Non-pigmented ciliary epithelial cell (primary cell): ENCODE results near the gene LRP6.

Source experiments
- DNase-seq: peaks from one replicate; pipeline ENCODE4 v3.0.0-alpha.2; 2010; ENCODE audit warnings: low read depth

Gene LRP6

DNA sequence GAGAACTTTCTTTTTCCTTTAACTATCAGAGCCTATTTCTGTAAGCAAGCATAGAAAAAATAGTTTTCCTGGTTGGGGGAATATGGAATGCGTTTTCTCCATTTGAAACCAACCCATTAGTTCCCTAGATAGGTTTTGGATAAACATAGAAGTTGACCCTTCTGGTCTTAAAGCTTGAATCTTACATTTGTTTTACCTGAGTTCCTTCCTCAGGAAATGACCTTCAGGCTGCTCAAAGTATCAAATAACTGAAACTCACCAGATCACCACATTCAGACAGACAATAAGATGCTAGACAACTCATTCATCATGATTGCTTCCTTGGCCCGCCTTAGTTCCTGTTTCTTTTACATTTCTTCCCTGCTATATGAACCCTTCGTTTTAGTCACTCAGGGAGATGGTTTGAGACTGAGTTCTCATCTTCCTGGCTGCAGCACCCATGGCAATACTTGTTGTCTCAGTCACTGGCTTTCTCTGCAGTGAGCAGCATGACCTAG is 52.2 kb downstream of the LRP6 start:
- peak; percentile 38 for DNase-seq

DNA sequence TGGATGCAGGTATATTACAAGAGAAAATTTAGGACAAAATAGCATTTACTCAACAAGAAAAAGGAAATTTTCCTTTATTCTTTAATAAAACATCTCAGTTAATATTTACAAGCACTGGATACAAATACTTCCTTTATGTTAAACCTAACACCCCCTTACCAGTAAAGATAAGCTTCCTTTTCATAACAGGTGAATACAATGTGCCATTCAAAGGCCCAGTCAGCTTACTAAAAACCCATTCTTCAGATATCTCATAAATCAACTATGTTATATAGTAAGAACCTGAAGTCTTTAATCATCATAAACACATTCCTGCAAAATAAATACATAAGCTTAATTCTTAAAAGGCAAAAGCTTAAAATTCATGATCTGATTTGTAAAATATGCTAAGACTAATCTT is 52.6 kb downstream of the LRP6 start:
- no peak for DNase-seq

GRCh38 chr12:12212769-12213168 is 54.1 kb downstream of the LRP6 start:
- DNase-seq = no peak

DNA sequence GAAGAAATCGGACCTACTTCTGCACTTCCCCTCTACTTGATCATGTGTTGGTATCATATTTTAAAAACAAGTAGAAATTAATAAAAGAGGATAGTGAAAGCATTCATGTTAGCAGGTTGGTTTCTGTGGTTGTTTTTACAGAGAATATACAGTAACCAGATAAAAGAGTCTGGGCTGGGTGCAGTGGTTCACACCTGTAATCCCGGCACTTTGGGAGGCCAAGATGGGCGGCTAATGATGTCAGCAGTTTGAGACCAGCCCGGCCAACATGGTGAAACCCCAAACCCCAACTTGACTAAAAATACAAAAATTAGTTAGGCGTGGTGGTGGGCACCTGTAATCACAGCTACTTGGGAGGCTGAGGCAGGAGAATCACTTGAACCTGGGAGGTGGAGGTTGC is 55.9 kb downstream of the LRP6 start:
- DNase-seq = no peak

DNA sequence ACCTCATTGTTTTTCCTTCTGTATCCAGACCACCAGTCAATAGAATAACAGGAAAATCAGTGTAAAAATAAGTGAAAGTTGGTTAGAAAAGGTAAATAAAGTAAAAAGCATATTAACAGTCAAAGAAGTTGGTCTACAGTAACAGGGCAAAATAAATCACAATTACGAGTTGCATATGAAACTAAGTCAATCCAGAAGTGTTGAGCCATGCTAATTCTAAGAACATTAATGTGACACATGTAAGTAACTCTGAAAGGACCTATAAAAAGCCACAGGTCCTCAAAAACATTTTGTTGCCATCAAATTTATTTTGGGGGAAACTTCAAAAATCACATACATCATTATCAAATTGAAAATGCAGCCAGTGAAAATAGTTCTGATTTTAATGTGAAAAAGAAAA is 56.4 kb downstream of the LRP6 start:
- DNase-seq = no peak

DNA sequence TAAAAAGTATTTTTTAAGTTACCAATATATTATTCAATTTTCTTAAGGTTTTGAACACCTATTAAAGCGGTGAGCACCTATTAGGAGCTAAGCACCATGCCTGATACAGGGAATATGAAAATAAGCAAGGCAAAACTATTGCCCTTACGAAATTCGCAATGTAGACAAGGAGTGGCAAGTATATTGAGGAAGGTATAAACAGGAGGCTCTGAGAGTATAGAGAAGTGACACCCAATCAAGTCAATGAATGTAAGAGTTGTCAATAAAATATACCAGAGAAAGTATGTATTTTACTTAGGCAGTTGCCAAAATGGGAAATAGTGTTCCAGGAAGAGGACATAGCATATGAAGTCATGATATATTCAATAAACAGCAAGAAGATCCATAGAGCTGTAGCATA is 57.2 kb downstream of the LRP6 start:
- no peak for DNase-seq

GRCh38 chr12:12209043-12209442 is 57.8 kb downstream of the LRP6 start:
- DNase-seq = no peak

GRCh38 chr12:12207746-12208145 is 59.1 kb downstream of the LRP6 start:
- no peak for DNase-seq

DNA sequence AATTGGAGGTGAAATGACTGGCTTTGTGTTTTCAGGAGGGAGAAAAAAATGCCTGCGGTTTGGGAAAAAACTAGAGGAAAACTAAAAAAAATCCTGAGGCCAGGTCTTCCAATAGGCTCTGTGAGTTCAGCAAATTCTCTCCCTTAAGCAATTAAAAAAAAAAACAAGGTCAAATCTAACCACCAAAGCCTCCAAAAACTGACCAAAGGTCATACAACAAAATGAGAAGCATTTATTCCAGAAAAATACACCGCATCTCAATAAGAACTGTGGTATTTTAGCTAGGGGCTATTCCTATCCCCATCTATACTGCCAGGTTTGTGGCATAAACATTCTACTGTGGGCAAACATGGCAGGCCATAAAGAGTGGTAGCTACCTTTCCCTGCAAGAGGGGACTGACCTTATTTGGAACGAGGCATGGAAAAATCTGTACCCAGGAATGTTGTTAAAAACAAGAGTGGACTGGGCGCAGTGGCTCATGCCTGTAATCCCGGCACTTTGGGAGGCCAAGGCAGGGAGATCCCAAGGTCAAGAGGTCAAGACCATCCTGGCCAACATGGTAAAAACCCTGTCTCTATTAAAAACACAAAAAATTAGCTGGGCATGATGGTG is 60.0 kb downstream of the LRP6 start:
- DNase-seq = no peak

DNA sequence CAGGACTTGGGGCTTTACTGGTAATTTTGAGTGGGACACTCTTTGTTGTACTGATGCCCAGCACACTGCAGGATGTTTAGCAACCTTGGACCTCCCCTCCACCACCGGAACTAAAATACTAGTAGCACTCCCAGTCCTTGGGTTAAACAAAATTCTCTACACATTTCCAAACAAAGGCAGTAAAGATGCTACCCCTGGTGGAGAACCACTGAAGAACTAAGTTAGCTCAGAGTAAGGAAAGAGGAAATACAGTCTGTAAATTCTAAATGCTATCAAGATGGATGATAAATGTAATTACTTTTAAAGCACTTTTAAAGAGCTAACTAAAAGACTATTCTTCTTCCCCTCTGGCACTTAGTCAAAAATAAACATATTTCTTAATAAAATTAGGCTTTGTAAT is 64.1 kb downstream of the LRP6 start:
- DNase-seq = no peak

GRCh38 chr12:12202105-12202504 is 64.7 kb downstream of the LRP6 start:
- no peak for DNase-seq

DNA sequence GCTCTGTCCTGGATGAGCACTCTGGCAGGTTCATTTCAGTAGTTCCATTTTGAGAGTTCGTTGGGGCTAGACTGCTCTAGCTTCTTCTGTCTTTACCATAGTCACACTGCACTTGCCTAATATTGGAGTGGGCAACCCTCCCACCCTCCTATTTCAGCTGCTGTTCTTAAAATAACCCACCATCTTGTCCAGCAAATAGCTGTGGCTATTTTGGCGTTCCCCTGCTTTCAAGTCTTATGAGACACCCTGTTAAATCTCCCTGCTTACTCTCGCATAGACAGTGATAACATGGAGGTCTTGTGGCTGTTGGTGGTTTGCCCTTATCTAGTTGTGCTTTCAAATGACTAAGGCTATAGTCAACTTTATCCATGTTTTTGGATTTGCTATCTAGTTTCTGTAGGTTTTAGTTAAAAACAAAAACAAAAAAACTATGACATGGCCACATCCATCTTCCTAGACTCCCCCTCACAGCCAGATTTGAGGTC is 65.5 kb downstream of the LRP6 start:
- DNase-seq = no peak

- no peak for DNase-seq
These were observed 66.5 kb downstream of the LRP6 start for GRCh38 chr12:12200363-12200762.

DNA sequence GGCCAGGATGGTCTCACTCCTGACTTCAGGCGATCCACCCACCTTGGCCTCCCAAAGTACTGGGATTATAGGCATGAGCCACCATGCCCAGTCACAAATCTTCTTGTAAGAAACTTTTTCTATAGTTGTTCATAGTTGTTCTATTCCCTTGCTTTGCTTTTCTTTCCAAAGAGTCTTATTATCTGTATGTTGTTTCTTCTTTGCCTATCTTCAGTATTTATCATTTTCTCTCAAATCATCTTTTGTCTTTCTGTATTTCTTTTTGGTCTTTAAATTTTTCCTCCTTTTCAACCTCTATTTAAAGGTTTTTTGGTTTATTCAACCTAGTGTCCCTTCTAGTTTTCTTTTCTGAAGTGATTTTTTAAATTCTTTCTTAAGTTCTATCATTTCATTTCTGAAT is 68.7 kb downstream of the LRP6 start:
- DNase-seq = no peak

- DNase-seq = no peak
These were observed 69.7 kb downstream of the LRP6 start for GRCh38 chr12:12197128-12197527.

- DNase-seq = no peak
These were observed 71.3 kb downstream of the LRP6 start for GRCh38 chr12:12195516-12195915.

DNA sequence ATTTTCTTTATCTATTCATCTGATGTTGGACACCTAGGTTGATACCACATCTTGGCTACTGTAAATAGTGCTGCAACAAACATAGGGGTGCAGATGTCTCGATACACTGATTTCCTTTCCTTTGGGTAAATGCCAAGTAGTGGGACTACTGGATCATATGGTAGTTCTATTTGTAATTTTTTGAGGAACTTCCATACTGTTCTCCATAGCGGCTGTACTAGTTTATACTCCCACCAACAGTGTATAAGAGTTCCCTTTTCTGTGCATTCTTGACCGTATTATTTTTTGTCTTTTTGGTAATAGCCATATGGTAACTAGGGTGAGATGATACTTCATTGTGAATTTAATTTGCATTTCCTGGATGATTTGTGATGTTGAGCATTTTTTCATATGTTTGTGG is 71.8 kb downstream of the LRP6 start:
- DNase-seq = no peak

GRCh38 chr12:12194206-12194605 is 72.6 kb downstream of the LRP6 start:
- no peak for DNase-seq

DNA sequence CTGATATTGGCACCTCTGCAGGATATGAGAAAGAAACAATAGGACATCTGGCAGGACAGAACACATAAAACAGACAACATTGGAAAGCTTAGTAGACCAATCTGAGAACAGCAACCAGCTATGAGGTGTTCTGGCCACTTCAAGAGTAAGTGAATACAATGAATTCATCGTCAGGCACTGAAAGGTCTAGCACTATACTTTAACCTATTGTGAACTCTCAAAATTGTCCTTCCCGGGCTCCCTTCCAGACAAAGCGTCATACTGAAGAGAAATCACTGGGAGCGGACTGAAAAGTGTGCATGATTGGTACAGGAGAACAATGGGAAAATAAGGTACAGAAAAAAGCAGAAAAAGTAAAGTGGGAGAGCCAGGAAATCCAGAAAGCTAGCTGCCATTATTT is 75.8 kb downstream of the LRP6 start:
- no peak for DNase-seq

DNA sequence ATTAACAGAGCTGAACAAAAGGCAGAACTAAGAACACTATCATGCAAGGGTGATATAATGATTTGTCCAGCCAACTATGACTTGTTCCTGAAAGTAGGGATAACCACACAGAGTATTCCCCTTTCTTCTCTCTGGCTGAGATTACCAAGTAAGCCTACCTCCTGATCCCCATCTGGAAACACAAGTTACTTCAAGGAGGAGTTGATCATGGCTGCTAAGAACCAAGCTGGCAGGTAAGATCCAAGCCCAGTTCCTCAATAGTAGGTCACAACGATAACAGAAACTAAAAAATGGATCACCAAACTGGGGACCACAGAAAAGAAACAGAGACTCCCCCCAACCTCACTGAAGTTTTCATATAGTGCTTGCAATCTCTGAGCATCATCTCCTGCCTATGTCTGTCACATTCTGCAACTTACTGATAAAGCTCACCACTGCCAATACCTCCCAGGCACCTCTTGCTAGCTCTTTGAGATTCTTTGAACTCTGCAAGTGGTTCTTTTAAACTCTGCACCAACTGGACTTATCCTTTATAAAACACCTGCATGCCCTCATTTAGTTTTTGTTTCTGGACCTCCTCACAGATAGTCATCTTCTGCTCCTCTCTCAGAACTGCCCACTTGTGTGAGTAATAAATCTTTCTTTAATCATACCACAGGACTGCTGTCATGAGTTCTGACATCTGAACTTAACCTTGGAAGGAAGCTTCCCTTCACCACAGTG is 76.6 kb downstream of the LRP6 start:
- no peak for DNase-seq

DNA sequence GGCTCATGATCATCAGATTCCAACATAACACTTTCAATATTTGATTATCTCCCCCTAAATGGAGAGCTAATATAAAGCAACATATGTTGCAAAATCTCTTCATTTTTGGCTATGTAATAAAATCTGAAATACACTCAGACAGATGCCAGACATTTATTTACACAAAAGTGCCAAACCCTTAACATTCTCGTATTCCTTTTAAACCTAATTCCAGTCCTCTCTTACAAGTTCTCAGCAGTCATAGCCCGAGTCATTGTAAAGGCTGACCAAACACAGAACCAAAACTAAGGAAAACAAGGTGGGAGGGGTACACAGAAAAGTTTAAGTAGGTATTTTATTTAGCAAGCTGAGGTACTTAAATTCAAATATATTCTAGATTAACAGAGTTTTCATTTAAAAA is 81.4 kb downstream of the LRP6 start:
- DNase-seq = no peak

GRCh38 chr12:12182703-12183365 is 84.0 kb downstream of the LRP6 start:
- no peak for DNase-seq

DNA sequence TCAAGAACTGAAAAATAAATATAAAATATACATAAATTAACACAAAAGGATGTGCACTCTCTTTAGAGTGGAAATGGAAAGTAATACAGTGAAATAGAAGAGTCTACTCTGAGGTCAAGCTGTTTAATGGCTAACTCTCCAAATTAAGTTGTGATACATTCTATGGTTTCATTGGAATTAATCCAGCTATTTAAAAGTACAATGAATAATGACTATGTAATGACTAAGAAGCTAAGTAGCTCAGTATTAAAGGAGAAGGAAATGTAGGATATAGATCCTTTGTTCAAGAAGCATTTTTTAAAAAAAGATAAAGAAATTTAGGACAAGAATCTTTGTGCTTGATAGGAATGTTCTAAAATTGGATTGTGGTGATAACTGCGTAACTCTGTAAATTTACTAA is 85.3 kb downstream of the LRP6 start:
- DNase-seq = no peak
